Mesendoderm (in vitro differentiated cells): Measurements from ENCODE around the gene FASTK.

Experiments used
- DNase-seq: peaks from one replicate; pipeline ENCODE4 v3.0.0; 2013
- H2AK5ac ChIP-seq: 2 replicates; pipeline ENCODE4 v1.6.1; 2013; ENCODE audit warnings: low read length, inconsistent platforms
- H2BK120ac ChIP-seq: 2 replicates; pipeline ENCODE4 v1.6.1; 2013; ENCODE audit warnings: low read depth, mild to moderate bottlenecking, low read length, moderate library complexity, mixed read lengths
- H2BK15ac ChIP-seq: replicated peaks from 2 replicates; pipeline ENCODE4 v1.6.1; 2013; ENCODE audit warnings: low read depth, mild to moderate bottlenecking, moderate library complexity
- H2BK5ac ChIP-seq: 2 replicates; pipeline ENCODE4 v1.6.1; 2013; ENCODE audit warnings: low read length, inconsistent platforms
- H3K18ac ChIP-seq: 2 replicates; pipeline ENCODE4 v1.6.1; 2013; ENCODE audit warnings: mild to moderate bottlenecking, low read length, mixed read lengths
- H3K23ac ChIP-seq: one replicate; pipeline ENCODE4 v1.6.1; 2013; ENCODE audit warnings: low read length
- H3K27ac ChIP-seq: 2 replicates; pipeline ENCODE4 v1.5.1; 2013; ENCODE audit warnings: low read depth, mild to moderate bottlenecking, inconsistent platforms, low read length, moderate library complexity
- H3K27me3 ChIP-seq: 2 replicates; pipeline ENCODE4 v1.6.1; 2013; ENCODE audit warnings: low read length, control low read depth, mild to moderate bottlenecking, inconsistent platforms; ENCODE audit not compliant: insufficient read depth, poor library complexity
- H3K36me3 ChIP-seq: 2 replicates; pipeline ENCODE4 v1.6.1; 2013; ENCODE audit warnings: low read length, inconsistent platforms; ENCODE audit not compliant: control insufficient read depth, insufficient read depth
- H3K4ac ChIP-seq: one replicate; pipeline ENCODE4 v1.6.1; 2013; ENCODE audit warnings: low read depth, mild to moderate bottlenecking, low read length, moderate library complexity
- H3K4me1 ChIP-seq: 2 replicates; pipeline ENCODE4 v1.6.1; 2013; ENCODE audit warnings: low read depth, low read length, inconsistent platforms; ENCODE audit not compliant: control insufficient read depth
- H3K4me2 ChIP-seq: 2 replicates; pipeline ENCODE4 v1.6.1; 2013; ENCODE audit warnings: low read length
- H3K4me3 ChIP-seq: 2 replicates; pipeline ENCODE4 v1.5.1; 2013; ENCODE audit warnings: mild to moderate bottlenecking, low read length
- H3K56ac ChIP-seq: one replicate; pipeline ENCODE4 v1.6.1; 2013; ENCODE audit warnings: low read length
- H3K79me1 ChIP-seq: 2 replicates; pipeline ENCODE4 v1.6.1; 2013; ENCODE audit warnings: low read length, inconsistent platforms
- H3K79me2 ChIP-seq: 2 replicates; pipeline ENCODE4 v1.6.1; 2013; ENCODE audit warnings: mild to moderate bottlenecking, low read length; ENCODE audit not compliant: control insufficient read depth, insufficient read depth
- H3K9ac ChIP-seq: 2 replicates; pipeline ENCODE4 v1.6.1; 2013; ENCODE audit warnings: low read length, inconsistent platforms
- H4K5ac ChIP-seq: one replicate; pipeline ENCODE4 v1.6.1; 2013; ENCODE audit warnings: low read length
- H4K8ac ChIP-seq: one replicate; pipeline ENCODE4 v1.6.1; 2013; ENCODE audit warnings: low read depth, mild to moderate bottlenecking, control low read depth, low read length, moderate library complexity
- WGBS: extraction: QIAGEN DNeasy Blood & Tissue Kit; methylation state at CpG from one replicate; pipeline ENCODE4 v1.1.7; 2013; ENCODE audit warnings: low lambda C conversion rate, missing lambda C conversion rate; ENCODE audit not compliant: insufficient coverage; ENCODE audit errors: extremely low coverage; 5-methylcytosine and 5-hydroxymethylcytosine counted together

FASTK gene

DNA sequence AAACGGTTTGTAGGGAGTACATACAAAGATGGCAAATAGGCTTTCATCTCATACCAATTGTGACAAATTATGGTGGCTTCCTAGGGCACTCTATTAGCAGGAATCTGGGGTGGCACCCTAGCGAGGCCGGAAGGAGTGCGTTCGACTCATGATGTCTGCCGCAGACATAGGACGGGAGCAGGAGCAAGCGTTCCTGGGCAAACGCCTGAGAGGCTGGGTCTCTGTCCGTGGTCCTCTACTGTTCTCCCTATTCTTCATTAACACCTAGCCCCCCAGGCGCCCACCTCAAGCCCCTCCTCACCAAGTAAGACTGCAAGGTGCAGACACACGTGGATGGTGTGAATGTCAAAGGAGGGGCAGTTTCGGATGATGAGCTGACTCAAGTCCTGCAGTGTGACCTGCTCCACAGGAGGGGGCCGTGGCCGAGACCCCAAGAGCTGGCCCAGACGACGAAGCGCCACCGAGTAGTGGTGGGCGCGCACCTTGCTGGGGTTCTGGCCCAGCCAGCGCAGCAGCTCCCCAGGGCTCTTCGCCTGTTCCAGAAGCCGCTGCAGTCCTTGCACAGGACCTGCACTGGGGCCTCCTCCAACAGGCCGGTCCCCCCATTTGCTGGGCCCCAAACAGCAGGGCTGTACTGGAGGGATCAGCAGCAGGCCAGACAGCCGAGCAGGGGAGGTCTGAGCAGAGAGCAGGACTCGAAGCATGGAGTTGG, 1.3 kb downstream of the FASTK start:
- Histone ChIP-seq H3K27me3 (no peaks in the 10 kb centered on the region), H3K18ac (no peak overlapping the region), H2BK15ac (no peak overlapping the region), H3K4me1 (peaks cover 9% of the 10 kb centered on the region), H3K4ac (no peak overlapping the region), H2BK5ac (no peak overlapping the region), H3K79me2 (peaks cover 15% of the 10 kb centered on the region), H4K8ac (no peak overlapping the region), H3K79me1 (peaks cover 15% of the 10 kb centered on the region), H3K23ac (no peak overlapping the region), H3K4me3 (peak overlapping the region; percentile 87), H3K27ac (no peak overlapping the region), H3K56ac (peak overlapping the region; percentile 99), H3K36me3 (peaks cover 1% of the 10 kb centered on the region), H2BK120ac (no peak overlapping the region), H3K9ac (peak overlapping the region; percentile 98), H2AK5ac (no peak overlapping the region), H3K4me2 (peak overlapping the region; percentile 59), H4K5ac (no peak overlapping the region)
- no CpG with 5 or more reads among the region's 27 CpGs for WGBS
- no peak for DNase-seq

DNA sequence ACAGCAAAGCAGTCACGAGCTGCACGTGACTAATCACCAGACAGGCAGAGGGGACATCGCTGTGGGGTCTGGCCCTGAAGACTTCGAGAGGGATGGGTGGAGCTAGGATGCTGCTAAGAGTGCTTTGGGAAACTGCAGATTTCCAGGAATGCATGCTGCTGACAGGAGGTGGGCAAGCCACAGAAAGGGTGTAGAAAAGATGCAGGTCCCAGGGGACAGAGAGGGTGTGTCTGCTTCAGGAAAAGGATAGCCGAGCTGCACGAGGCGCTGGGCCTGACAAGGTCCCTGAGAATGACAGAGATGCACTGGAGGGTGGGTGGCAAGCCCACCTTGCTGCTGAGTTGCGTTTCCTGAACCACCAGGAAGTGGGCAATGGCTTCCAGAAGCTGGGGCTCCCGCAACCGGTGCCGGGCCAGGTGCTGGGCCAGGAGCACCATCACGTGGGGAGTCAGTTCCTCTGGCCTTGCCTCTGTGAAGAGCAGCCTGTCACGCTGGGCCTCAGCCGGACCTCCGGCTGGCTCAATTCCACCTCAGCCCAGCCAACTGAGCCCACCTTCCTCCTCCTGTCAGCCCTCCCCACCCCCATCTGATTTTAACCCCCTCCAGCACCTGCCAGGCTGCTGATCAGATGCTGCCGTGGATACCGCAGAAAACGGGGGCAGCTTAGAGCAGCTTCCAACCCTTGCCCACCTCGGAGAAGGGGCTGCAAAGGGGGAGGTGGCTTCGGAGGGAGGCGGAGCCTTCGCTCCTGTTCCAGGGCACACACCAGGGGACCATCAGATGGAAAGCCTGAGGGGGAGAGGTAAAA, 2.2 kb downstream of the FASTK start:
- peak; percentile 50 for DNase-seq
- H3K79me1 ChIP-seq = peaks cover 15% of the 10 kb centered on the region
- H2BK5ac ChIP-seq = no peak overlapping the region
- no peak overlapping the region for H3K4me2 ChIP-seq
- peak overlapping the region; percentile 11 for H3K9ac ChIP-seq
- no peak overlapping the region for H4K8ac ChIP-seq
- WGBS = no CpG with 5 or more reads among the region's 22 CpGs
- H4K5ac ChIP-seq = no peak overlapping the region
- no peak overlapping the region for H3K23ac ChIP-seq
- peaks cover 15% of the 10 kb centered on the region for H3K79me2 ChIP-seq
- H2BK120ac ChIP-seq = no peak overlapping the region
- H2AK5ac ChIP-seq = no peak overlapping the region
- H3K4ac ChIP-seq = no peak overlapping the region
- H3K27ac ChIP-seq = no peak overlapping the region
- peaks cover 9% of the 10 kb centered on the region for H3K4me1 ChIP-seq
- no peaks in the 10 kb centered on the region for H3K27me3 ChIP-seq
- H3K36me3 ChIP-seq = peaks cover 1% of the 10 kb centered on the region
- H2BK15ac ChIP-seq = no peak overlapping the region
- H3K56ac ChIP-seq = peak overlapping the region; percentile 34
- no peak overlapping the region for H3K18ac ChIP-seq
- H3K4me3 ChIP-seq = no peak overlapping the region

DNA sequence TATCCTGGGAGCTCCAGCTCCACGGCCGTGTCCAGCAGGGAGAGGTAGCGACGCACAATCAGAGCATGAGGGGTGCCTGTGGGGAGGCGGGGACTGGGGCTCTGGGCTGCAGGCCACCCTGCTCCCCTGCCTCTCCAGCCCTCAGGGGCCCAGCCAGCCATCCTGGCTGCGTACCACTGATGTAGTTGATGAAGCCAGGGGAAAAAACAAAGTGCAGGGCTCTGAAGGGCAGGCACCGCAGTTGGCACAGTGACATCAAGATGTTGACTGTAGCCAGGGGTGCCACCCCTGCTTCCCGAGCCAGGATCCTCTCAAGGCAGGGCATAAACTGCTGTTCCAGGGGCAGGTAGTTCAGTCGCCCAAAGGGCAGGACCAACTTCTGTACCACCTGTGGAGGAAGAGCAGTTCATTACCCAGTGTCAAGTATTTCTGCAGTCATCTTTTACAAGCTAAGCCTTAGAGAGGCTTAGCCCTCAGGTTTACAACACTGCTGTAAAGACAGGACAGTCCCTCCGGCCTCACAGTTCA, 2.8 kb downstream of the FASTK start:
- WGBS = no CpG with 5 or more reads among the region's 10 CpGs

DNA sequence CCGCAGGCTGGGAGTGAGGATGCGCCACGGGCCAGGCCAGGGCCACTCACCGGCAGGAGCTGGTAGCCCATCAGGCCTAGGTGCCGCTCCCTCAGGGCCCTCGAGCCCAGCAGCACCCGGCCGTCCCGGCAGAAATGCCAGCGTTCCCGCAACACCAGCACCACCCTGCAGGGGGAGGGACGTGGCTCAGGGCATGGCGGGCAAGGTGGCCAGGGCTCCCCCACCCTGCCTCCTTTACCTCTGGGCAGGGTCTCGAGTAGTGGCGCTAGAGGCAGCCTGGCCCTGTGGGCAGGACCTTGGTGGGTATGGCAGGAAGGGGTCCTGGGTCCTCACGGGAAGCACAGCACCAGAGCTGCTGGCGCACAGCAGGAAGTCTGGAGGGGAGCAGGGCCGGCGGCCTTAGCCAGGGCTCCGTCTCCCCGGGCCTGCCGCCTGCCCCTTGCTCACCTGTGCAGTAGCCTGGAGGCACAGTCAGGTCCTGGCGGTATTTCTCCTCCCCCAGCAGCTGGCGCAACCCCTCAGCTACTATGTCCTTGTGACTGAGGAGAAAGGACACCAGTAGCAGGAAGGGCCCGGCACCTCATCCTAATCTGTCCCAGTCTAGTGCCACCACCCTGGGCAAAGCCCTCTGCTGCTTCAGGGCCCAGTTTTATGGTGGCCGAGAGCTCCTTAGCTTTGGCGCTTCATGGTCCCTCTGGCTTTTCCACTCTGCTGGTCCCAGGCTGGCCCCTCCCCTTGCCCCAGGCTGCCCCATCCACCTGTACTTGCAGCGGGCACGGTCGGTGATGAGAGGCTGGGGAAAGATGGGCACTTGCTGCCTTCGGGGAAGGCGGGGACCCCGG, 3.5 kb downstream of the FASTK start:
- Histone ChIP-seq H3K79me2 (peaks cover 13% of the 10 kb centered on the region), H2BK5ac (no peak overlapping the region), H3K27me3 (no peaks in the 10 kb centered on the region), H2BK15ac (no peak overlapping the region), H2AK5ac (no peak overlapping the region), H3K36me3 (peaks cover 1% of the 10 kb centered on the region), H3K4me1 (peaks cover 5% of the 10 kb centered on the region), H3K79me1 (peaks cover 10% of the 10 kb centered on the region), H3K4ac (no peak overlapping the region), H4K5ac (no peak overlapping the region), H3K4me2 (no peak overlapping the region), H4K8ac (no peak overlapping the region), H3K9ac (no peak overlapping the region), H2BK120ac (no peak overlapping the region), H3K4me3 (no peak overlapping the region), H3K56ac (no peak overlapping the region), H3K27ac (no peak overlapping the region), H3K18ac (no peak overlapping the region), H3K23ac (no peak overlapping the region)
- DNase-seq = peak; percentile 53
- WGBS = no CpG with 5 or more reads among the region's 33 CpGs

More for the DNA sequence above, 2.8 kb downstream of the FASTK start:
- no peak overlapping the region for H3K23ac ChIP-seq
- H3K4me2 ChIP-seq = no peak overlapping the region
- no peak overlapping the region for H3K4ac ChIP-seq
- peaks cover 15% of the 10 kb centered on the region for H3K79me2 ChIP-seq
- no peak overlapping the region for H2BK120ac ChIP-seq
- H3K27ac ChIP-seq = no peak overlapping the region
- H4K8ac ChIP-seq = no peak overlapping the region
- H3K18ac ChIP-seq = no peak overlapping the region
- DNase-seq = no peak
- no peaks in the 10 kb centered on the region for H3K27me3 ChIP-seq
- H3K9ac ChIP-seq = no peak overlapping the region
- H2BK5ac ChIP-seq = no peak overlapping the region
- H2BK15ac ChIP-seq = no peak overlapping the region
- H3K36me3 ChIP-seq = peaks cover 1% of the 10 kb centered on the region
- peaks cover 15% of the 10 kb centered on the region for H3K79me1 ChIP-seq
- H3K4me1 ChIP-seq = peaks cover 9% of the 10 kb centered on the region
- H2AK5ac ChIP-seq = no peak overlapping the region
- H4K5ac ChIP-seq = no peak overlapping the region
- H3K56ac ChIP-seq = no peak overlapping the region
- H3K4me3 ChIP-seq = no peak overlapping the region

DNA sequence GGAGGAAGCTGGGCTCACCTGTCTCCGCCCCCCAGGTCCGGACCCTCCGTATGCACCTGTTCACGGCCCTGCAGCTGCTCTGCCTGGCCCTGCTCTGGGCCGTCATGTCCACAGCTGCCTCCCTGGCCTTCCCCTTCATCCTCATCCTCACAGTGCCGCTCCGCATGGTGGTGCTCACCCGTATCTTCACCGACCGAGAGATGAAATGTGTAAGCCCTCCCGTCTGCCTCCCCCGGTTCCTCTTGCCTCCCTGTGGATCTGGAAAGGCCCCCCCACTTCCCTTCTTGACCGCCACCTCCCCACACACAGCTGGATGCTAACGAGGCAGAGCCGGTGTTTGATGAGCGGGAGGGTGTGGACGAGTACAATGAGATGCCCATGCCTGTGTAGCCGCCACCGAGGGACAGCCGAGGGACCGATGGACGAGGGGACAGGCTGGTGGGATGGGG, 4.6 kb downstream of the FASTK start:
- no peak overlapping the region for H4K5ac ChIP-seq
- H2AK5ac ChIP-seq = no peak overlapping the region
- no peak overlapping the region for H3K27ac ChIP-seq
- peaks cover 1% of the 10 kb centered on the region for H3K36me3 ChIP-seq
- no peak overlapping the region for H3K4me2 ChIP-seq
- H3K4me3 ChIP-seq = no peak overlapping the region
- no peak overlapping the region for H3K23ac ChIP-seq
- H4K8ac ChIP-seq = no peak overlapping the region
- H3K27me3 ChIP-seq = no peaks in the 10 kb centered on the region
- no peak overlapping the region for H2BK5ac ChIP-seq
- no peak overlapping the region for H3K9ac ChIP-seq
- H3K79me2 ChIP-seq = peaks cover 13% of the 10 kb centered on the region
- no peak overlapping the region for H2BK120ac ChIP-seq
- H3K4me1 ChIP-seq = peaks cover 5% of the 10 kb centered on the region
- peaks cover 10% of the 10 kb centered on the region for H3K79me1 ChIP-seq
- WGBS = no CpG with 5 or more reads among the region's 22 CpGs
- H3K4ac ChIP-seq = no peak overlapping the region
- H3K18ac ChIP-seq = no peak overlapping the region
- no peak overlapping the region for H2BK15ac ChIP-seq
- no peak overlapping the region for H3K56ac ChIP-seq
- DNase-seq = no peak
